ENCODE data around the gene DNAH17. TPM values are rescaled to one million over a fixed set of nuclear protein-coding genes. Genes with fewer than 3 reads are reported as not detected.

Gene DNAH17
- total RNA-seq, 1 experiment from 2014 or later = 0.13 TPM

- Histone ChIP-seq H2BK12ac (ENCODE audit: insufficient read length, low read depth, low read length) (no peak overlapping the region), H3K4ac (ENCODE audit: low read depth, low read length) (no peak overlapping the region), H3K79me2 (ENCODE audit: insufficient read depth, low read length) (no peaks in the 10 kb centered on the region), H2AFZ (ENCODE audit: low read length) (no peak overlapping the region), H3T11ph (ENCODE audit: low read length) (no peak overlapping the region), H4K5ac (ENCODE audit: insufficient read length, low read depth, low read length) (no peak overlapping the region), H3K18ac (ENCODE audit: insufficient read length, low read depth, low read length) (no peak overlapping the region), H3K56ac (ENCODE audit: insufficient read length, low read depth, low read length) (no peak overlapping the region), H4K20me1 (ENCODE audit: control insufficient read depth, insufficient read depth, insufficient read length) (no peaks in the 10 kb centered on the region), H3K27me3 (ENCODE audit: insufficient read depth, low read length) (no peaks in the 10 kb centered on the region), H2AK5ac (ENCODE audit: insufficient read length, low read length) (no peak overlapping the region), H3K4me1 (ENCODE audit: insufficient read depth, low read length) (no peaks in the 10 kb centered on the region), H3K9ac (ENCODE audit: extremely low read depth, insufficient read length, low read length) (no peak overlapping the region), H4K8ac (replicated peaks; ENCODE audit: insufficient read length, low read depth, low read length) (no peak overlapping the region), H3K27ac (ENCODE audit: insufficient read length, low read depth, low read length) (no peak overlapping the region), H3K23ac (ENCODE audit: insufficient read length, low read depth, low read length) (no peak overlapping the region), H2BK120ac (ENCODE audit: low read depth, low read length, poor library complexity, severe bottlenecking) (no peak overlapping the region), H3K9me3 (ENCODE audit: control insufficient read depth, low read depth, low read length) (no peaks in the 10 kb centered on the region), H3K14ac (ENCODE audit: insufficient read depth, low read length) (no peak overlapping the region), H2BK20ac (ENCODE audit: low read depth, low read length, poor library complexity, severe bottlenecking) (no peak overlapping the region), H3K23me2 (ENCODE audit: insufficient read length, low read depth, low read length, poor library complexity, severe bottlenecking) (peaks cover 10% of the 10 kb centered on the region), H3K4me2 (ENCODE audit: insufficient read depth, insufficient read length, low read length) (no peak overlapping the region), H4K91ac (ENCODE audit: insufficient read length, low read depth, low read length) (no peak overlapping the region), H2BK5ac (ENCODE audit: insufficient read length, low read length) (no peak overlapping the region), H3K79me1 (ENCODE audit: insufficient read depth, low read depth, low read length, poor library complexity, severe bottlenecking) (no peaks in the 10 kb centered on the region), H2BK15ac (ENCODE audit: low read depth, low read length) (no peak overlapping the region)
- Mint-ChIP-seq H3K36me3 (ENCODE audit: insufficient read depth in 1 of 3, low read depth in 3 of 3) (peaks cover 0 to 4% (median 0%) of the 10 kb centered on the region in 3 experiments; a peak in 4 of 7 replicates), H3K27ac (peak overlapping the region in 1 of 3 experiments; percentile 88; a peak in 1 of 7 replicates), H3K4me1 (peaks cover 5 to 11% of the 10 kb centered on the region in 2 experiments; a peak in 3 of 4 replicates), H3K27me3 (ENCODE audit: low read depth) (peaks cover 5% of the 10 kb centered on the region), H3K9me3 (no peaks in the 10 kb centered on the region), H3K4me3 (no peak overlapping the region)
- no CpG with 5 or more reads among the region's 10 CpGs for WGBS (ENCODE audit: extremely low coverage, insufficient read length, low lambda C conversion rate)
- no peak for TF ChIP-seq CTCF (conservative IDR thresholded peaks at IDR 0.05)
- DNase-seq = no peak
Observed at GRCh38 chr17:78488156-78488555, 89.0 kb downstream of the DNAH17 start.

All from H9 (cell line).